Measurements from ENCODE around the gene MYCN.

MYCN gene

DNA sequence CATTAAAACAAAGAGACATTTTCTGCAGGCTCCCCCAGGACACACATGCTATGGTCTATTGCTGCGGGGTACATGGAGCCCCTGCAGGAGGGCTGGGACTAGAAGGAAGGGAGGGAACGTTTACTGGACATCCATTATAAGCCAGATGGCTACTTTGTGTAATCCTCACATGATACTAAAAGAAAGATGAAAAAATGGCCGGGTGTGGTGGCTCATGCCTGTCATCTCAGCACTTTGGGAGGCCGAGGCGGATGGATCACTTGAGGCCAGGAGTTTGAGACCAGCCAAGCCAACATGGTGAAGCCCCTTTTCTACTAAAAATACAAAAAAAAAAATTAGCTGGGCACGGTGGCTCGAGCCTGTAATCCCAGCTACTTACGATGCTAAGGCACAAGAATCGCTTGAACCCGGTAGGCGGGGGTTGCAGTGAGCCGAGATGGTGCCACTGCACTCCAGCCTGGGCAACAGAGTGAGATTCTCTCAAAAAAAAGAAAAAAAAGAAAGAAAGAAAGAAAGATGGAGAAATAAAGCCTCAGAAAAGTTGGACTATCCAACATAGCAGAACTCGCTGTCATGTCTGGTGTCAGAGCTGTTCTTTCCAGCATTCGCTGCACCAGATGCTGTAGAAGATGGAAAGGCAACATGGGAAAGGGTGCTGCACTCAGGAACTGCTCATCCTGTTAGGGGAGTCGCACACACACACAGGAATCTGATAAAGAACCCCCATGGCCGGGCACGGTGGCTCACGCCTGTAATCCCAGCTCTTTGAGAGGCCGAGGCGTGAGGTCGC, 7.8 kb upstream of the MYCN start:
- DNase-seq = no peak

GRCh38 chr2:15933184-15933845, 7.0 kb upstream of the MYCN start:
- no peak for DNase-seq

GRCh38 chr2:15934291-15934945, 5.9 kb upstream of the MYCN start:
- no peak for DNase-seq

DNA sequence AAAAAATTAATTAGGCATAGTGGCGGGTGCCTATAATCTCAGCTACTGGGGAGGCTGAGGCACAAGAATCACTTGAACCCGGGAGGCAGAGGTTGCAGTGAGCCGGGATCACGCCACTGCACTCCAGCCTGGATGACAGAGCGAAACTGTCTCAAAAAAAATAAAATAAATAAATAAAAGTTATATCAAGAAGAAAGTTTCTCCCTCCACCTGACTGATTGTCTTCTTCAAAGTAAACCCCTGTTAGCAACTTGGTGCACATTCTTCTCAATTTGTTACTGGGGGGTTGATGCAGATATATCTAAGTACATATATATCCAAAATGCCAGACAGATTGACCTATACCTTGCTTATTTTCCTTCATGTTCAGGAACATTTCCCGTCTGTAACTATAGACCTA, 5.2 kb upstream of the MYCN start:
- DNase-seq = no peak

GRCh38 chr2:15935675-15936074, 4.7 kb upstream of the MYCN start:
- no peak for DNase-seq

GRCh38 chr2:15936277-15937104, 3.9 kb upstream of the MYCN start:
- no peak for DNase-seq

DNA sequence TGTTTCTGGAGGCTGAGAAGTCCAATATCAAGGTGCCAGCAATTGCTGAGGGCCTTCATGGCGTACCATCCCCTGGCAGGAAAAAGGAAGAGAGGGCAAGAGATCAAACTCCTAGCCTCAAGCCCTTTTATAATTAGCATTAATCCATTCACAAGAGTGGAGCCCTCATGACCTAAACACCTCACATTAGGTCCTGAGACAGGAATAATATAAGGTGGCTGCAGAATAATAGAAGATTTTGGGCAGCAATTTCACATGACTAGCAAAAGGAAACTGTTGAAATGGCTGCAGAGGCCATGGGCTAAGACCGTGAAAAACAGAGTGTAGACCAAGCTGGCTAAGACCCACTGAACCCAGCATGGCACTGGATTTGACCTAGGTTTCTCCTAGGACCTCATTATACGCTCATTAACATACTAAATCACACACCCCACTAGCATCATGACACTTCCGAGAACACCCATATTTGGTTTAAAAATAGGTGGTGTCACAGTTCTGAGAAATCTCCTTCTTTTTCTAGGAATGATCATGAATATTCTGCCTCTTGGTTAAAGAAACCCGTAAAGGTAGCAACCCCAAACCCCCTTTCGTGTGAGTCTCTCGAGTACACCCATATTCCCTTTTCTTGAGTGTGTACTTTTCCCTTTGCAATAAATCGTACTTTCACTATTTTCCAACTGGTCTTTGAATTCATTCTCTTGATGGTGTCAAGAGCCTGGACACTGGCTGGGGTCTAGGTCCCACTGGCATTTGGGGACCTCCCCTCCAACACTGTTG, 3.1 kb upstream of the MYCN start:
- no peak for DNase-seq

GRCh38 chr2:15937882-15938802, 2.2 kb upstream of the MYCN start:
- DNase-seq = no peak

- DNase-seq = no peak
These were observed 1.4 kb upstream of the MYCN start for GRCh38 chr2:15938803-15939555.

DNA sequence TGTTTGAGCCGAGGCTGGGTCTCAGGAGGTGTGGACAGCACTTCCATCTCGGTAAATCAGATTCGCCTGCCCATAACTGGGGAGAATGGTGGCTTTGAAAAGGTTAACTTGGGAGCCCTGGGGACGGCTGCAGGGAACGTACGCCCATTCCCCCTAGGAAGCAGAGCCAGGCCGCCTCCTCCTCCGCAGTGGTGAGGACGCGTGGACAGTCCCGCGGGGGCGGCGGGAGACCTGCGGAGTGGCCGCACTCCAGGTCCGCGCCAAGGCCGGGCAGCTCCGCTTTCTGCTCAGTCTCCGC, 845 bp upstream of the MYCN start:
- DNase-seq = no peak

DNA sequence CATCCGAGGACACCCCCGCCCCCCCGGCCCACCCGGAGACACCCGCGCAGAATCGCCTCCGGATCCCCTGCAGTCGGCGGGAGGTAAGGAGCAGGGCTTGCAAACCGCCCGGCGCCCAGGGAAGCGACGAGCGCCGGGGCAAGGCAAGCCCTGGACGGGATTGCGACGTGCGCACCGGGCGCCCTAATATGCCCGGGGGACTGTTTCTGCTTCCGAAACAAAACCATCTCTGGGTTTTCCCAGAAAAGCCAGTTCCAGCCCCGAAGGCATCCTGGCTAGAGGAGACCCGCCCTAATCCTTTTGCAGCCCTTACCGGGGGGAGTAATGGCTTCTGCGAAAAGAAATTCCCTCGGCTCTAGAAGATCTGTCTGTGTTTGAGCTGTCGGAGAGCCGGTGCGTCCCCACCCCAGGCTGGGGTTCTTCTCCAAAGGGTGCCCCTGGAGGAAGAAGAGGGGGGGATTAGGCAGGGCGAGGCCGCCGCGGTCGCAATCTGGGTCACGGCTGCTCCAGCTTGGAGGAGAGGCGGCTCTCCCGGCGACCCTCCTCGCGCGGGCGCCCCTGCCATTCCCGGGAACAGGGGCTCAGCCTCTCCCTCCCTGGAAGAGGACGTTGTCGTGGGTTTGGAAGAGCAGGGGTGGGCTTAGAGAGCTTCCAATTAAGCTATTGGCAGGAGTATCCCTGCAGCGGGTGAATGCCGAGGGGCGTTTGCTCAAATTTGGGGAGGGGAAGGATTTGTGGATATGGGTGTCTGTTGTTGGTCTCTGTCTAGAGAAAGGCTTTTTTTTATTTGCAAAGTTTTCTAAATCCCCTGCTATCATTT, 521 bp downstream of the MYCN start:
- no peak for DNase-seq

- DNase-seq = no peak
These were observed 1.1 kb downstream of the MYCN start for GRCh38 chr2:15941481-15941850.

DNA sequence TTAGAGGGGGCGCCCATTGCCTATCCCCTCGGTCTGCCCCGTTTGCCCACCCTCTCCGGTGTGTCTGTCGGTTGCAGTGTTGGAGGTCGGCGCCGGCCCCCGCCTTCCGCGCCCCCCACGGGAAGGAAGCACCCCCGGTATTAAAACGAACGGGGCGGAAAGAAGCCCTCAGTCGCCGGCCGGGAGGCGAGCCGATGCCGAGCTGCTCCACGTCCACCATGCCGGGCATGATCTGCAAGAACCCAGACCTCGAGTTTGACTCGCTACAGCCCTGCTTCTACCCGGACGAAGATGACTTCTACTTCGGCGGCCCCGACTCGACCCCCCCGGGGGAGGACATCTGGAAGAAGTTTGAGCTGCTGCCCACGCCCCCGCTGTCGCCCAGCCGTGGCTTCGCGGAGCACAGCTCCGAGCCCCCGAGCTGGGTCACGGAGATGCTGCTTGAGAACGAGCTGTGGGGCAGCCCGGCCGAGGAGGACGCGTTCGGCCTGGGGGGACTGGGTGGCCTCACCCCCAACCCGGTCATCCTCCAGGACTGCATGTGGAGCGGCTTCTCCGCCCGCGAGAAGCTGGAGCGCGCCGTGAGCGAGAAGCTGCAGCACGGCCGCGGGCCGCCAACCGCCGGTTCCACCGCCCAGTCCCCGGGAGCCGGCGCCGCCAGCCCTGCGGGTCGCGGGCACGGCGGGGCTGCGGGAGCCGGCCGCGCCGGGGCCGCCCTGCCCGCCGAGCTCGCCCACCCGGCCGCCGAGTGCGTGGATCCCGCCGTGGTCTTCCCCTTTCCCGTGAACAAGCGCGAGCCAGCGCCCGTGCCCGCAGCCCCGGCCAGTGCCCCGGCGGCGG, 1.7 kb downstream of the MYCN start:
- peak; percentile 15 for DNase-seq

GRCh38 chr2:15942711-15943345, 2.5 kb downstream of the MYCN start:
- DNase-seq = no peak

- DNase-seq = peak; percentile 25
These were observed 3.3 kb downstream of the MYCN start for GRCh38 chr2:15943378-15944280.

- DNase-seq = no peak
These were observed 4.1 kb downstream of the MYCN start for GRCh38 chr2:15944325-15945017.

All from activated naive CD4-positive, alpha-beta T cell treated with anti-CD3 and anti-CD28 coated beads, Interleukin-2, amount 50 U/mL, for 16 hours (primary cell).